Measurements from ENCODE around the gene KIFC1. TPM values are rescaled to one million over a fixed set of nuclear protein-coding genes. Genes with fewer than 3 reads are reported as not detected.

The KIFC1 gene
- total RNA-seq, 4 donors from 2014 or later = 3.2 to 19.5 (median 9.8) TPM

- peaks cover 22% of the 10 kb centered on the region for H3K4me1 ChIP-seq
- DNase-seq (ENCODE audit: low spot score in 2 of 2) = no peak
- H3K27ac ChIP-seq = no peak overlapping the region
- 75% methylated on average over 3 of the region's 4 CpGs for WGBS
- H3K36me3 ChIP-seq = peaks cover 28% of the 10 kb centered on the region
- H3K27me3 ChIP-seq = no peaks in the 10 kb centered on the region
- H3K9me3 ChIP-seq = no peaks in the 10 kb centered on the region
- H3K4me3 ChIP-seq = no peak overlapping the region
- no peak for TF ChIP-seq EP300 (IDR thresholded peaks at IDR 0.05)
- TF ChIP-seq, protein P1, sequence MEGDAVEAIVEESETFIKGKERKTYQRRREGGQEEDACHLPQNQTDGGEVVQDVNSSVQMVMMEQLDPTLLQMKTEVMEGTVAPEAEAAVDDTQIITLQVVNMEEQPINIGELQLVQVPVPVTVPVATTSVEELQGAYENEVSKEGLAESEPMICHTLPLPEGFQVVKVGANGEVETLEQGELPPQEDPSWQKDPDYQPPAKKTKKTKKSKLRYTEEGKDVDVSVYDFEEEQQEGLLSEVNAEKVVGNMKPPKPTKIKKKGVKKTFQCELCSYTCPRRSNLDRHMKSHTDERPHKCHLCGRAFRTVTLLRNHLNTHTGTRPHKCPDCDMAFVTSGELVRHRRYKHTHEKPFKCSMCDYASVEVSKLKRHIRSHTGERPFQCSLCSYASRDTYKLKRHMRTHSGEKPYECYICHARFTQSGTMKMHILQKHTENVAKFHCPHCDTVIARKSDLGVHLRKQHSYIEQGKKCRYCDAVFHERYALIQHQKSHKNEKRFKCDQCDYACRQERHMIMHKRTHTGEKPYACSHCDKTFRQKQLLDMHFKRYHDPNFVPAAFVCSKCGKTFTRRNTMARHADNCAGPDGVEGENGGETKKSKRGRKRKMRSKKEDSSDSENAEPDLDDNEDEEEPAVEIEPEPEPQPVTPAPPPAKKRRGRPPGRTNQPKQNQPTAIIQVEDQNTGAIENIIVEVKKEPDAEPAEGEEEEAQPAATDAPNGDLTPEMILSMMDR (IDR thresholded peaks at IDR 0.05) = no peak
- no peak for TF ChIP-seq POLR2A (IDR thresholded peaks at IDR 0.05)
- TF ChIP-seq POLR2AphosphoS5 (IDR thresholded peaks at IDR 0.05) = no peak
Measured at GRCh38 chr6:33452496-33452895, 60.9 kb downstream of the KIFC1 start.

GRCh38 chr6:33453393-33454008, 61.9 kb downstream of the KIFC1 start:
- Histone ChIP-seq H3K27ac (no peak overlapping the region), H3K27me3 (no peaks in the 10 kb centered on the region), H3K9me3 (no peaks in the 10 kb centered on the region), H3K4me3 (peak overlapping the region; percentile 79), H3K36me3 (peaks cover 18% of the 10 kb centered on the region), H3K4me1 (peaks cover 22% of the 10 kb centered on the region)
- TF ChIP-seq, protein P1 (IDR thresholded peaks at IDR 0.05) = no peak
- no peak for TF ChIP-seq POLR2A (IDR thresholded peaks at IDR 0.05)
- TF ChIP-seq POLR2AphosphoS5 (IDR thresholded peaks at IDR 0.05) = no peak
- no peak for DNase-seq (ENCODE audit: low spot score in 2 of 2)
- WGBS = under 1% methylated on average over 12 of the region's 12 CpGs

DNA sequence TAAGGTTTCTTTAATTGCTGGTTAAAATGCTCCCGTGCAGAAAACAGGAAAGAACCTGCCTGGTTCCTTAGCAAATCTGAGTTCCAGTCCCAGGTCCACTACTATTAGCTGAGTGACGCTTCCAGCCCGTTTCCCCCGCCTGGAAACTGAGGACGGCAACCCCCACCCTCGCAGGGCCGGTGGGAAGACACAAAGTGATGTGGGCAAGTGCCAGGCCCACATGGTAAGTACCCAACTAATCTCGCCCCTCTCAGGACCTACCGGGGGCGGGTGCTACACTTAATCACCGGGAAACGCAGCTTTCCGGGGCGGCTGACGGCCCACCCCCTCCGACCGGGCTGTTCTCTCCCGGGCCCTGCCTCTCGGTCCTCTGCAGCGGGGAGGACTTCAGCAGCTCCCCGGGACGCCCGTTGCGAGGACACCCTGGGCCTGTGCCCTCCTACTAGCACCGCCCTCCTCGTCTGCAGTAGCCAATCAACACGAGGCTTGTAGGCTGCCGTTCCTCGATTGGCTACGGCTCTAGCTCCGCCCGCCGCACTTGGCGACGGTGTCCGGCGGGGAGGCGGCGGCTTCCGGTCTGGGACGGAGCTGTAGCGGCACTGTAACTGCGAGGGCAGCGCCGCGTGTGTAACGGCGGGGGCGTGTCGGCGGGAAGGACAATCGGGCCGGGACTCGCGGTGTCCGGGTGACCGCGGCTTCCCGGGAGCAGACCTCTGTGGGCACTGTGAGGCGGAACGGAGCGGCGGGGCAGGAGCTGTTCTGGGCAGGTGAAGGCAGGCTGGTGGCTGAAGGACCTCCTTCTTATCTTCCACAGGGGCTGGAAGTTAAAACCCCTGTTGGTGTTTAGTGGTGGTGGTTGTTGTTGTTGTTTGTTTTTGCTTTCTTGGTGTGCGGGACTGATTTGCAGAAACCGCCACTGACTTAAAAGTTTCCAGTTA, 62.7 kb downstream of the KIFC1 start, which contains the start of gene ZBTB9:
ZBTB9 (plus strand) TSS at position 568 of the 938 bp plus-strand sequence. CDS start 525 bp downstream, outside the sequence.
- 1% methylated on average over 13 of the region's 65 CpGs for WGBS
- TF ChIP-seq POLR2AphosphoS5 (IDR thresholded peaks at IDR 0.05) (peak in 2 of 3 donors; percentile 47 to 57), EP300 (IDR thresholded peaks at IDR 0.05) (no peak), POLR2A (IDR thresholded peaks at IDR 0.05) (peak in 1 of 2 donors; percentile 34)
- TF ChIP-seq, protein P1 (IDR thresholded peaks at IDR 0.05) = no peak
- H3K4me1 ChIP-seq = peaks cover 22% of the 10 kb centered on the region
- H3K27me3 ChIP-seq = no peaks in the 10 kb centered on the region
- peak within 1 kb of the TSS; percentile 79 for H3K4me3 ChIP-seq
- no peaks in the 10 kb centered on the region for H3K9me3 ChIP-seq
- peak; percentile 97 to 98 for DNase-seq (ENCODE audit: low spot score in 2 of 2)
- H3K36me3 ChIP-seq = peaks cover 14% of the 10 kb centered on the region
- peak within 1 kb of the TSS; percentile 55 for H3K27ac ChIP-seq

- no peak overlapping the region for H3K27ac ChIP-seq
Measured at GRCh38 chr6:33455051-33455450, 63.4 kb downstream of the KIFC1 start.

DNA sequence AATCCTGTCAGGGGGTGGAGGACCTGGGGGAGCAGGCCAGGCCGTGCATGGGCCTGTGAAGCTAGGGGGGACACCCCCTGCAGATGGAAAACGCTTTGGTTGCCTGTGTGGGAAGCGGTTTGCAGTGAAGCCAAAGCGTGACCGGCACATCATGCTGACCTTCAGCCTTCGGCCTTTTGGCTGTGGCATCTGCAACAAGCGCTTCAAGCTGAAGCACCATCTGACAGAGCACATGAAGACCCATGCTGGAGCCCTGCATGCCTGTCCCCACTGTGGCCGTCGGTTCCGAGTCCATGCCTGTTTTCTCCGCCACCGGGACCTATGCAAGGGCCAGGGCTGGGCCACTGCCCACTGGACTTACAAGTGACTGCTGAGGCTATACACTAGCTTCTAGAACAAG, 64.5 kb downstream of the KIFC1 start:
- H3K4me3 ChIP-seq = no peak overlapping the region
- H3K27me3 ChIP-seq = no peaks in the 10 kb centered on the region
- WGBS = 94% methylated on average over 10 of the region's 12 CpGs
- H3K36me3 ChIP-seq = peaks cover 14% of the 10 kb centered on the region
- TF ChIP-seq EP300 (IDR thresholded peaks at IDR 0.05) (no peak), POLR2A (IDR thresholded peaks at IDR 0.05) (no peak), POLR2AphosphoS5 (IDR thresholded peaks at IDR 0.05) (no peak)
- TF ChIP-seq, protein P1 (IDR thresholded peaks at IDR 0.05) = no peak
- no peaks in the 10 kb centered on the region for H3K9me3 ChIP-seq
- H3K27ac ChIP-seq = no peak overlapping the region
- no peak for DNase-seq (ENCODE audit: low spot score in 2 of 2)
- peaks cover 22% of the 10 kb centered on the region for H3K4me1 ChIP-seq

More at GRCh38 chr6:33455051-33455450, 63.4 kb downstream of the KIFC1 start:
- Histone ChIP-seq H3K36me3 (peaks cover 14% of the 10 kb centered on the region), H3K4me1 (peaks cover 22% of the 10 kb centered on the region), H3K4me3 (peak overlapping the region; percentile 79), H3K27me3 (no peaks in the 10 kb centered on the region), H3K9me3 (no peaks in the 10 kb centered on the region)
- no peak for DNase-seq (ENCODE audit: low spot score in 2 of 2)
- 43% methylated on average over 16 of the region's 16 CpGs for WGBS
- TF ChIP-seq POLR2A (IDR thresholded peaks at IDR 0.05) = no peak

Measured in suprapubic skin (tissue), 4 donors.